Skeletal muscle tissue (tissue), 4 donors: ENCODE data around the gene SOD3. TPM values are rescaled to one million over a fixed set of nuclear protein-coding genes. Genes with fewer than 3 reads are reported as not detected.

ENCODE experiments used
- H3K27ac ChIP-seq: one replicate; pipeline ENCODE4 v1.7.0; 2013; ENCODE audit warnings: mild to moderate bottlenecking, low read depth, low read length, inconsistent platforms
- H3K27me3 ChIP-seq, 3 donors: one replicate each; pipeline ENCODE4 v1.7.0; 2013; ENCODE audit warnings: low read length in 3 of 3; ENCODE audit not compliant: control insufficient read depth in 3 of 3, insufficient read depth in 3 of 3
- H3K36me3 ChIP-seq, 3 donors: one replicate each; pipeline ENCODE4 v1.7.0; 2013; ENCODE audit warnings: low read length in 3 of 3; ENCODE audit not compliant: control insufficient read depth in 3 of 3, insufficient read depth in 3 of 3
- H3K4me1 ChIP-seq, 3 donors: one replicate each; pipeline ENCODE4 v1.7.0; 2013; ENCODE audit warnings: low read length in 3 of 3, mild to moderate bottlenecking in 3 of 3; ENCODE audit not compliant: control insufficient read depth in 3 of 3, insufficient read depth in 3 of 3
- H3K4me3 ChIP-seq, 3 donors: one replicate each; pipeline ENCODE4 v1.7.0; 2013; ENCODE audit warnings: low read length in 3 of 3
- H3K9ac ChIP-seq, 3 donors: one replicate each; pipeline ENCODE4 v1.7.0; 2013; ENCODE audit warnings: low read length in 3 of 3, mild to moderate bottlenecking in 3 of 3, moderate library complexity in 2 of 3, low read depth in 1 of 3
- H3K9me3 ChIP-seq, 3 donors: one replicate each; pipeline ENCODE4 v1.7.0; 2013; ENCODE audit warnings: low read length in 3 of 3; ENCODE audit not compliant: control insufficient read depth in 3 of 3
- total RNA-seq: library from RNA; depleted of rRNA; stranded (reverse); fragments of >200 nt; gene quantifications from one replicate; pipeline ENCODE4 v1.2.3, GENCODE V29; 2014
- donor health status: Osteomylitis.

Gene SOD3
- total RNA-seq, 1 donor from 2014 or later, result 13.6 TPM

DNA sequence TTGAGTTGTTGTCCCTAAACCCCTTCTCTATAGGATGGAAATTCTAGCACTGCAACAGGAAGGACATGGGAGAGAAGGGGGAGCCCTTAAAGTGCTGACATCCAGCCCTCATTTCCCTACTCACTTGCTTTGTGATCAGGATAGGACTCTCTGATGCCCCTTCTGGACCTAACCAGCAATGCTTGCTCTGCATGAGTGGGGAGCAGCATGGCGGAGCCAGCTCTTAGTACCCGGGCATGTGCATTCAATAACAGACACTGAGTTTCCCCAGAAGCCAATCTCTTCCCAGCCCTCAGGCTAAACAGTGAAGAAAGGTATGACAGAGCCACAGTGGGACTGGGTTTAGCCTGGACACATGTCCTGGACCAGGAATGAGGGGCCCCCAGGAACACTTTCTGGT, 14.0 kb downstream of the SOD3 start:
- Histone ChIP-seq H3K4me1 (no peaks in the 10 kb centered on the region), H3K4me3 (no peak overlapping the region), H3K9ac (no peak overlapping the region), H3K27ac (no peak overlapping the region), H3K27me3 (no peaks in the 10 kb centered on the region), H3K36me3 (peaks cover 0 to 12% (median 12%) of the 10 kb centered on the region in 3 donors), H3K9me3 (no peaks in the 10 kb centered on the region)

- Histone ChIP-seq H3K9me3 (no peaks in the 10 kb centered on the region), H3K4me3 (no peak overlapping the region), H3K4me1 (no peaks in the 10 kb centered on the region), H3K9ac (no peak overlapping the region), H3K36me3 (peaks cover 0 to 12% (median 12%) of the 10 kb centered on the region in 3 donors), H3K27me3 (no peaks in the 10 kb centered on the region), H3K27ac (no peak overlapping the region)
Observed at GRCh38 chr4:24809815-24810405, 14.5 kb downstream of the SOD3 start.

DNA sequence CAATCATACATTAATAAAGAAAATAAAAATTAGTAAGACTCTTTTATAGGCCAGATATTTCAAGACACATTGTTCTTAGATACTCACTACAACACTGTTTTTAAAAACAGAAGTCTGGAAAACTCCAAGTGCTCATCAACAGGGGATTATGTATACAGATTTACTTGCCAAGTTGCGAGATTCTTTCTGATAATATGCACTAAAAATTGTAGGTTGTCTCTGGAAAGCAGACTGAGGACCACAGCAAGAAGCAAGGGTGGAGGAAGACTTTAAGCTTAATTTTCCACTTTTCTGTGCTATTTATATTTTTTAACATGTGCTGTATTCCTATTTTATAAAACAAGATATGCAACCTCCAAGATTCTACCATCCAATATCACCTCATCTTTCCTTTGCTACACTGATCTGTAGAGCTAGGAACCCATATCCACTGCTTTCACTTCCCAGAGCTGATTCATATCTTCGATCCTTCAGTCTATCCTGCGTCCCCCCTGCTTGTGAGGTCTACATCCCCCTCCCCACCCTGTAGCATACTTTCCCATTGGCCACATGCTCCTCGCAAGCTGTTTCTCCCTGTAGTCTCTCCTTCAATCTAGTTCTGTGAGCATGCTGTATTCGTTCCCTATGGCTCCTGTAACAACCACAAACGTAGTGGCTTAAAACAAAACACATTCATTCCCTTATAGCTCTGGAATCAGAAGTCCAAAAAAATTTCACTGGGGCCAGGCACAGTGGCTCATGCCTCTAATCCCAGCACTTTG, 15.7 kb downstream of the SOD3 start:
- Histone ChIP-seq H3K4me1 (no peaks in the 10 kb centered on the region), H3K36me3 (peaks cover 0 to 12% (median 12%) of the 10 kb centered on the region in 3 donors), H3K27ac (no peak overlapping the region), H3K4me3 (no peak overlapping the region), H3K9me3 (no peaks in the 10 kb centered on the region), H3K27me3 (no peaks in the 10 kb centered on the region), H3K9ac (no peak overlapping the region)

DNA sequence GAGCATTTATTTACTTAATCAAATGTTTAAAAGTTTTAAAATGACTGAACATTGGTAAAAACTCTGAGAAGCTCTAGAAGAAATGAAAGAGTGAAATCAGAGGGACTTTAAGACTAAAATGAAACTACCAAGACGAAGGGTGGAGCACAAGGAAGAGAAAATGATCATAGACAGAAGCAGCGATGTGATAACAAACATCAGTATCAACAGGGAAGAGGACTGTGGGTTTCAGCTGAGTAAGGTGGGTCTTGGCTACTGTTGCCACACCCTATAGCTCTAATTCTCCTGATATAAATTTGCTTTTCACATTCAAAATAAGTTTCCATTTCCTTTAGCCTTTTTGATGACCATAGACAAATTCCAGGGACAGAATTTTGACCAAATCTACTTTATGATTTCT, 18.4 kb downstream of the SOD3 start:
- Histone ChIP-seq H3K9me3 (no peaks in the 10 kb centered on the region), H3K27ac (no peak overlapping the region), H3K9ac (no peak overlapping the region), H3K36me3 (peaks cover 5 to 15% (median 10%) of the 10 kb centered on the region in 3 donors), H3K27me3 (no peaks in the 10 kb centered on the region), H3K4me3 (no peak overlapping the region), H3K4me1 (no peaks in the 10 kb centered on the region)

DNA sequence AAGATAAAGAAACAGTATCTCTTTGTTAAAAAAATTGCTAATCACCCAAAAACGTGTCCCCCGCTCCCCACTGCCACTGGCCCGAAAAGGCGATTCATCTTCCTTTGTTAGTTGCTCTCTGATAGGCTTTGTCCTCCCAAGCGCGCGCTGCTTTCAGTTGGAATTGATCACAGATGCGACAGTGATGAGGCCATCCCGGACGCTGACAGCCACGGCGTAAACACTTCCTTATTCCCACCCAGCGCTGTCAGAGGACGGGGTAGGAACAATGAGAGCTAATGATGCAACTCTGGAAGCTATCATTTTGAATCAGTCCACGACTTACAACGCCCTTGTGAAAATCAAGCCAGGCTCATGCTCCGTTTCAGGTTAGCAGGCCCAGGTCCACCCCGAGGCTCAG, 21.4 kb downstream of the SOD3 start:
- Histone ChIP-seq H3K9ac (no peak overlapping the region), H3K36me3 (peaks cover 5 to 23% (median 17%) of the 10 kb centered on the region in 3 donors), H3K9me3 (no peaks in the 10 kb centered on the region), H3K27ac (no peak overlapping the region), H3K27me3 (no peaks in the 10 kb centered on the region), H3K4me1 (no peaks in the 10 kb centered on the region), H3K4me3 (no peak overlapping the region)

DNA sequence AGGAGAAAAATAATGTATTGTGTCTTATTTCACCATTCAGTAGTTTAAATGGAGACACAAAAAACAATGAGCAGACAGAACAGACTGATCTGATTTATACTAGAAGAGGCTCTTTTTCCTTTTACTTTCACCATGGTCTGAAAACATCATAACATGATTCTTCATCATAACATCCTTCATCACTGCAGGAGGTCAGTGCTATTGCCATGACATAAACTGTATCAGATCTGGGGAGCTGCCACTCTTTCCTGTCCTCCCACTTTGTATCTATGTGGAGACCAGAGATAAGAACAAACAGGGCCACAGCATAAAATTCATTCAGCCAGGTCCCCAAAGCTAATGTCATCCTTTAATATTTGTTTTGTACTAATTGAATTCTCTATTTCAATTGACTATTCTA, 25.2 kb downstream of the SOD3 start:
- no peak overlapping the region for H3K9ac ChIP-seq
- no peak overlapping the region for H3K27ac ChIP-seq
- no peaks in the 10 kb centered on the region for H3K4me1 ChIP-seq
- peaks cover 0 to 27% (median 17%) of the 10 kb centered on the region in 3 donors for H3K36me3 ChIP-seq
- no peaks in the 10 kb centered on the region for H3K27me3 ChIP-seq
- H3K9me3 ChIP-seq, result no peaks in the 10 kb centered on the region
- no peak overlapping the region for H3K4me3 ChIP-seq

- H3K4me3 ChIP-seq, result no peak overlapping the region
- H3K36me3 ChIP-seq, result peaks cover 5 to 21% (median 8%) of the 10 kb centered on the region in 3 donors
- no peak overlapping the region for H3K27ac ChIP-seq
- H3K4me1 ChIP-seq, result no peaks in the 10 kb centered on the region
- H3K9me3 ChIP-seq, result no peaks in the 10 kb centered on the region
- H3K9ac ChIP-seq, result no peak overlapping the region
- H3K27me3 ChIP-seq, result no peaks in the 10 kb centered on the region
Observed at GRCh38 chr4:24824720-24825119, 29.3 kb downstream of the SOD3 start.

DNA sequence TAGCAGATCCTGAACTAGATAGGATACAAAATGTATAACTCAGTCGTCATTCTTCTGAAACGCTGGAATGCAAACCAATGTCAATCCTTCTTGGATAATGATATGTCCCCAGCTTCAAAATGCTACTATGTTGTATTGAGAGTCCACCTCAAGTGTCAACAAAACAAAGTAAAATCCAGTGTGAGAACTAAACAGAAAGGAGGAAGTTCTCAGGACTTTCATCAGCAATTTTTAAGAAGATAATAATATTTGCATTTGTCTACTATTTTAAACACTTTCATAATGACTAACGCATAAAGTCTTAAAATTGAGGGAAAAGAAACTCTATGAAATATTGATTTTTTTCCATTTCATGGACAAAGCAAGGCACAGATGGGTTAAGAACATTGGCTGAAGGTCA, 36.3 kb downstream of the SOD3 start:
- Histone ChIP-seq H3K36me3 (peaks cover 22 to 28% (median 23%) of the 10 kb centered on the region in 3 donors), H3K4me3 (no peak overlapping the region), H3K27ac (no peak overlapping the region), H3K9ac (no peak overlapping the region), H3K4me1 (no peaks in the 10 kb centered on the region), H3K9me3 (no peaks in the 10 kb centered on the region), H3K27me3 (no peaks in the 10 kb centered on the region)

GRCh38 chr4:24835696-24836095, 40.3 kb downstream of the SOD3 start:
- no peaks in the 10 kb centered on the region for H3K4me1 ChIP-seq
- peaks cover 11 to 25% (median 17%) of the 10 kb centered on the region in 3 donors for H3K36me3 ChIP-seq

DNA sequence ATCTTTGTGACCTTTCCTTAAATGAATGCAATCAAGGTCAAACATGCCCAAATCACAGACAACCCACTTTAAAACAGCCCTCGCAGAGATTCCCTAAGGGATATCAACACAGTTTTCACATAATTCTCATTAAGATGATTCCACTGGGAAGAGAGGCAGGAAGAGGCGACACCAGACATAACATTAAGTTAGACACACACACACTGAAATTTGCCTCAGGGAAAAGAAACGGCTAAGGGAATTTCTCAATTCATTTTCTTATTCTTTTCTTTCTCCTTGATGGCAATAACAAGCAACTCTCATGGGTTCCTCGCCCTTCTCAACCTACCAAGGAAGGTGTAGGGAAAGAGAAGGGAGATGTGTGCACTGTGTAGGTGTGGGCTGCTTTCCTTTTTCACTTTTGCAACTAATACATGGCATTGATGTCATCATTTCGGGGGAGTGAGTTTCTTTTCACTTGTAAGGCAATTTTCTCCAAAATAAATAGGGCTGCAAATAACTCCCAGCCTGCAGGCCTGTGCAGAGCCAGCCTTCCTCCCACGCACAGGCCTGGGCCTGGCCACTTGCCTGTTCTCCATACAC, 41.4 kb downstream of the SOD3 start:
- H3K27ac ChIP-seq, result no peak overlapping the region
- peaks cover 5 to 24% (median 12%) of the 10 kb centered on the region in 3 donors for H3K36me3 ChIP-seq
- H3K9me3 ChIP-seq, result no peaks in the 10 kb centered on the region
- H3K4me3 ChIP-seq, result no peak overlapping the region
- H3K4me1 ChIP-seq, result no peaks in the 10 kb centered on the region
- no peak overlapping the region for H3K9ac ChIP-seq
- no peaks in the 10 kb centered on the region for H3K27me3 ChIP-seq

More at GRCh38 chr4:24835696-24836095, 40.3 kb downstream of the SOD3 start:
- Histone ChIP-seq H3K27me3 (no peaks in the 10 kb centered on the region), H3K4me3 (no peak overlapping the region), H3K27ac (no peak overlapping the region), H3K9ac (no peak overlapping the region), H3K9me3 (no peaks in the 10 kb centered on the region)
